GM18505 (cell line): ENCODE data around the gene LAMA2.
"Not testable (repeated sequence)": the region's sequence is repeated elsewhere in the genome, so short reads cannot be mapped to it uniquely, and the experiment has no call there.

Experiments used
- ATAC-seq: cut with Tn5 transposase; IDR thresholded peaks from one replicate; pipeline ENCODE4 v1.9.1; 2021; ENCODE audit not compliant: unreplicated experiment
- POLR2A ChIP-seq: IDR thresholded peaks from 4 replicates; pipeline ENCODE4 v1.6.1; 2011; ENCODE audit warnings: borderline replicate concordance; ENCODE audit not compliant: insufficient read depth, insufficient read length; ENCODE audit errors: extremely low read depth

The LAMA2 gene

DNA sequence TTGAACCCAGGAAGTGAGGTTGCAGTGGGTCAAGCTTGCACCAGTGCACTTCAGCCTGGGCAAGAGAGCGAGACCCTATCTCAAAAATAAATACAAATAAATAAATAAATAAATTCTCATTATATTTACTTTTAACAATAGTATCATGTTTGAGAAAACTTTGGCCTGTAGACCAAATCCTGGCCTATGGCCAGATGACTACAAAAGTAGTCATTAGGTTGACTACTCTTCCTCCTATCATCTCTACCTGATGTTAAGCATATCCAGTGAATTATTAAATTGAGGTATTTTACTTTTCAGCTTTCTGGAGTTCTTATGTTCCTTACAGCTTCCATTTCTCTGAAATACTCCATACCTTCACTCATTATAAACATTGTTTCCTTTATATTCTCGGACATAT is 280.6 kb downstream of the LAMA2 start:
- no peak for TF ChIP-seq POLR2A
- ATAC-seq = no peak

DNA sequence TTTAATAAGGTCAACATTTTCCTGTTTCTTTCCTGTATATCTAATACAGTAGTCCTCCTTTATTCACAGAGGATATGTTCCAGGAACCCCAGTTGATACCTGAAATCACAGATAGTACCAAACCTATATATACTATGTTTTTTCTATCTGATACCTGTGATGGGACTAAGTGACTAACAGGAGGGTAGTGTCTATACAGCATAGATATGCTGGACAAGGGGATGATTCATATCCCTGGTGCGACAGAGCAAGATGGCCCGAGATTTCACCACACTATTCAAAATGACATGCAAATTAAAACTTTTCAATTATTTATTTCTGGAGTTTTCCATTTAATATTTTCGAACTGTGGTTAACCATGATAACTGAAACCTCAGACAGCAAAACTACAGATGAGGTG is 281.1 kb downstream of the LAMA2 start:
- no peak for ATAC-seq
- no peak for TF ChIP-seq POLR2A

DNA sequence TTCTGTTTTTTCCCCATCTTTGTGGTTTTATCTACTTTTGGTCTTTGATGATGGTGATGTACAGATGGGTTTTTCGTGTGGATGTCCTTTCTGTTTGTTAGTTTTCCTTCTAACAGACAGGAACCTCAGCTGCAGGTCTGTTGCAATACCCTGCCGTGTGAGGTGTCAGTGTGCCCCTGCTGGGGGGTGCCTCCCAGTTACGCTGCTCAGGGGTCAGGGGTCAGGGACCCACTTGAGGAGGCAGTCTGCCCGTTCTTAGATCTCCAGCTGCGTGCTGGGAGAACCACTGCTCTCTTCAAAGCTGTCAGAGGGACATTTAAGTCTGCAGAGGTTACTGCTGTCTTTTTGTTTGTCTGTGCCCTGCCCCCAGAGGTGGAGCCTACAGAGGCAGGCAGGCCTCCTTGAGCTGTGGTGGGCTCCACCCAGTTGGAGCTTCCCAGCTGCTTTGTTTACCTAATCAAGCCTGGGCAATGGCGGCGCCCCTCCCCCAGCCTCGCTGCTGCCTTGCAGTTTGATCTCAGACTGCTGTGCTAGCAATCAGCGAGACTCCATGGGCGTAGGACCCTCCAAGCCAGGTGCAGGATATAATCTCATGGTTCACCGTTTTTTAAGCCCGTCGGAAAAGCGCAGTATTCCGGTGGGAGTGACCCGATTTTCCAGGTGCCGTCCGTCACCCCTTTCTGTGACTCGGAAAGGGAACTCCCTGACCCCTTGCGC is 289.5 kb downstream of the LAMA2 start:
- not testable (repeated sequence) for ATAC-seq

DNA sequence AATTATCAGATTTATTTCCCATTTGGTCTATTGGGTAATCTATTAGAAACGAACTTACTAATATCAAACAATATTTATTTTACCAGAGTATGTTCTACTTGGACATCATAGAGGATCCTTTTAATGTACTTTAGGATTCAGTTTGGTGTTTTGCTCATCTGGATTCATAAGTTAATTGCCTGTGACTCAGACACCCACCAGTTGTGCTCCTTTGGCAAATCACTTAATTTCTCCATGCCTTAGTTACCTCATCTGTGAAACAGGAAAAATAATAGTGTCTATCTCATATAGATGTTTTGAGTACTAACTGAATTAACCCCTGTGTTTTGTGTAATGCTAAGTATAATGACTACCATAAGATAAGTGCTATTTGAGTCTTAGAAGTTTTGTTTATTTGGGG is 292.1 kb downstream of the LAMA2 start:
- no peak for ATAC-seq
- no peak for TF ChIP-seq POLR2A

DNA sequence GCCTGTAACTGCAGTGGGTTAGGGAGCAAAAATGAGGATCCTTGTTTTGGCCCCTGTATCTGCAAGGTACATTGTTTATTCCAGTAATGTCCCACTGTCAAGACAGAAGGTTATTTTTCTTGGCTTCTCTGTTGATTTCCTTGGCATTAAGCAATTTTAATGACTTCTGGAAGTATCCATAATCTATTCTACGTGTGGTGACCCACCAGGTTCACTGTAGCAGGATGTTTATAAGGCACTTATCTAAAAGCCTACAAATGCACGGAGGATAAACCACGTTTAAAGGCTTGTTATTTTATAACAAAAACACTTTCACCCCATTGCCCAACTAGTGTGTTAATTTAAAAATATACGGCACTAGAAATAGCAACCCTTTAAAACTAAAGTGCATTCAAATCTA is 294.9 kb downstream of the LAMA2 start:
- ATAC-seq = no peak
- TF ChIP-seq POLR2A = no peak

DNA sequence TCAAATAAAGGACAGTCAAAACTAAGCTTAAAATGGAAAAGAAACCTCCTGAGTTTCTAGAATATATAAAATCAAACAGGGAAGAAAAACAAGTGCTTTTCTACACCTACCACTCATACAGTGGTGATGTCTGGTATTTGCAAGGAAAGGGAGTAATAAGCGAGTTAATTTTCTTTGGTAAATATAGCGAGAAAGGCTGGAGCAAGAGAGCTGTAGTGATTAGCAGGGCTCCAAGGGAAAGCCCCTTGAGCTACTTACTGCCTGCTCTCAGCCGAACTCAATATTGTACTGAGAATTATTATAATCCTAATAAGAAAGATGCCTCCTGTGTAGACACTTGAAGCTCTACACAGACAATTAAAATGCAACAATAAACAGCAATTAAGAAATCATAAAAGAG is 296.3 kb downstream of the LAMA2 start:
- no peak for TF ChIP-seq POLR2A
- ATAC-seq = no peak

DNA sequence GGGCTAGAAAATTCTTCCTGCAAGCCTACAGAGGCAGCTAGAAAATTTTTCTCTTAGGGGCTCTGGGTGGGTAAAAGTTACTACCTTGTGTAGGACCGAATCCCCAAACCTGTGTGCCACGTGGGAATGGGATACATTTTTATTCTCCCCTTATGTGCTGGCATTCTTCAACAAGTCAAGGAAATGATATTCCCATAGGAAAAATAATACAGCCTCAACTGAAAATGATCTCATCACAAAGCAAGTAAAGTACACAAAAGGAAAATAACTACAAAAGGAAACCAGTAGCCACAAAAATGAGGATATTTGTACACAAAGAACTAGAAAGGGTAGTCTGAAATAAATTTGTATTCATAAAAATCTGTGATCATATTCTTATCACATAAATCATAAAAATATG is 298.1 kb downstream of the LAMA2 start:
- no peak for TF ChIP-seq POLR2A
- no peak for ATAC-seq

DNA sequence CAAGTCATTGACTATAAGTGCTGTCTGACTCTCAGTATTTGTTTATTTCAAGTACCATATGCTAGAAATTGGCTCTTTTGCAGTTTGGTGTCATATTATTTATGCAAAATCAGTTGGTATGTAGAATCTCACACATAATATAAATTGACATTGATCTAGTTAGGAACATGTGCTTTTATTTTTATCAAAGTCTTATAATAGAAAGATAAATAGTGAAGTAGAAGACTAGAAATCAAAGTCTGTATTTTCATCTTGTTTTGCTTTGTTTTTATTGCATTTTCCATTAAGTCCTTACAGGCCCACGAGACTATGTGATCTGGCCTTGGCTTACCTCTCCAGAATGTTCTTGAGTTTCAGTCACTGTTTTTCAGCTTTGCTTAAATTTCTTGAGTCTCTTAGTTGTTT is 300.3 kb downstream of the LAMA2 start:
- no peak for ATAC-seq
- TF ChIP-seq POLR2A = no peak

DNA sequence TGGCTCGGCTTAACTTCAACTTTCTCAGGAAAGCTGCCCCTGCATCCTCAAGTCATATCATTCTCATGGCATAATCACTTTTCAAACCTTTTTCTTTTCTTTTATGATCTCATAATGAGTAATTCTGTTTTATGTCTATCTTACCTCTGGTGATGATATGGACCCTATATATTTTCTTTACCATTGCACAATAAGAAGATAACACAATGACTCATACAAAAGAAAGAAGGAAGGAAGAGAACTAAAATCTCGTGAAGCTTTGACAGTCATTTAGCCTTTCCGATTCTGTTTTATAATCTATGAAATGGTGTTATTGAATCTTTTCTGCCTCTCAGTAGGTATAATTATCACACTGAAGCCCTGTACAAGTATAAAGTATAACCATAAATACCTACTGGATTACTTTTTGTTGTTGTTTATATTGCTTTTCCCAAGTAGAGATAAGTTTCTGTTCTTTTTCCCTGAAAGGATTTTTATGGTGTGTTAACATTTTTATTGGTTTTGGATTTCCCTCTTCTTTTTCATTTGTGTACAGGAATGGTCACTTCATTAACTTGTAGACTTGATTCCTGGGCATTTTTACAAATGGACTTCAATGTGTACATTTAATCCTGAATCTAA is 300.9 kb downstream of the LAMA2 start:
- ATAC-seq = no peak
- no peak for TF ChIP-seq POLR2A

DNA sequence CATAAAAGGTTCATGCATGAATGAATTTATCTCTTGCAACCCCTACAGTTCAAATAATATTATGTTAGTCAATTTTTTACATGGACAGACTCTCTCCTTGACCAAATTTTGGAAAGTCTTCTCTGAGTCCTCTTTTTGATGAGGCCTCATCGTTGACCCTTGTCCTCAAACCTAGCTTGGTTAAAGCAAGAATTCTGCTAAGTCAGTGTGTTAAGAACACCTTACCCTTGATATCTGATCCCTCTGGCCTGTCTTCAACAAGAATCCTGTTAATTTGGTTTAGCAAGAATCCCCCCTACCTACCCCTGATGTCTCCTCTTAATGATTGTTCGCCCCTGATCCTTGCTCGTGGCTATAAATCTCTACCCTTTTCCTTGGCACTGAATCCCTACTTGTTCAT is 301.4 kb downstream of the LAMA2 start:
- ATAC-seq = no peak
- TF ChIP-seq POLR2A = no peak

DNA sequence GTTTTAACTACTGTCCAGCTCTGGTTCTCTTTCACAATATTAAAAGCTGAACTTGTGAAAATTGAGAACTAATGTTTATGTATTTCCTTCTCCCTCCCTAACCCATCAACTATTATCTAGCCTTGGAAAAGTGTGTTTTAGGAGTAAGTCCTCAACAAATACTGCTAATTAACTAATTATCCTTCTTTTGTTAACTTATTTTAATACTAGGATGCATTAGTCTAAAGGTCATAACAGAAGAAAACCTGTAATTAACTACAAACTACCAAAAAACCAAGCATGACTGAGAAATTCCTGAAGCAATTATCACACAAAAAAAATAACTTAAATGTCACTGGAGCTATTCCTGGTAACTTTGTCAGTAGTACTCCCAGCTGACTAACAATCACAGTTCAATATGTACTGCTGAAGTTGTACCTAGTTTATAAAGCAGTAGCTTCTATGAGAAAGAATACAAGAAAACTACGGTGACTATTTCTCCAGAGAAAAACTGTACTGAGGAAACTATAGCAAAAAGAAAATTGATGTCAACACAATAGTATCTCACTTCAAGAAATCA is 301.9 kb downstream of the LAMA2 start:
- no peak for ATAC-seq
- no peak for TF ChIP-seq POLR2A

DNA sequence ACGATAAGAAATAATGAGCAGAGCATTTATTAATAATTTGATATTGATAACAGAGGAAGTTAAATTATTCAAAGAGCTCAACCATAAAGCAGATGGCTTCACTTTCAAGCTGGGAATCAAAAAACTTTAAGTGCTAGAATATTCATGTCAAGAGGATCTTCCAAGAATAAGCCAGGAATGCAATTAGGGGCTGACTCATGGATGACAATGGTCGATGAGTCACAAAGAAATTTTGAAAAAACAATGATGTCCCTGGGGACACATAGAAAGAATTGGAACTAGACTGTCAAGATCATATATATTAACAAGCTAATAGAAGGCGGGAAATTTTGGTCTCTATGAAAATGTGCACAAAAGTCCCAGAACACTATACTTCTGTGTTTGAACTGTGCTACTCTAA is 304.1 kb downstream of the LAMA2 start:
- ATAC-seq = no peak
- no peak for TF ChIP-seq POLR2A

DNA sequence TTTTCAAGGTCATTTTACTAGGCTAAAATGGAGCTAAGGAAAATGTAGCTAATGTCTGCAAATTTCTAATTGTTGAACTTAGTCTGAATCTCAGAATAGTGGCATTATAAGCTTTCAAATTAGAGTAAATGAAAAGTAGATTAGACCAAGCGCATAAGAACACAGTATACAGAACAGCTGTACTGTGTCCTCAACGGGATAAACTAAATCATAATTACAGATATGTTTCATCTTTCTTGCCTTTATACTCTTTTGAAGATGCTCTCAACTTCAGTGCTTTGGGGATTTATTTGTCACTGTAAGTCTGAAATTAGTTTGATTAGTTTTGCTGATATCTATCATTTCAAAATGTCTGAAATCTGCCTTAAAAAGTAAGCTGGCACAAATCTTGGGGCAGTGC is 305.4 kb downstream of the LAMA2 start:
- no peak for ATAC-seq
- TF ChIP-seq POLR2A = no peak

DNA sequence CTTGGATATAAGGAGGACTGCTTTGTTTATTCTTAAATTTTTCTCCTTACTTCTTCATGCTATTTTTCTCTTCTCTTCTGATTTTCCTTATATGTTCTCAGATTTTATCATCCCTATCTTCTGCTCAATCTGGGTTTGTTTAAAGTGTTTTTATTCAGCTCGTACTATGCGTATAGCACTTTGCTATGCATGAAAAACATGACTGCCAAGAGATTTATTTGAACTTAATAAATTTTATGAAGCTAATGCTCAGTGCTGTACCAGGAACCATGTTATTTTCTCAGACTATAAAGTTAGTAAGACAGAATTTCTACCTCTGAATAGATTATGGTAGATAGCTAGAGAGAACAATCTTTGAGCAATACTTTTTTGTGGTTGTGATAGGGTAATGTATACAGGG is 305.9 kb downstream of the LAMA2 start:
- ATAC-seq = no peak
- no peak for TF ChIP-seq POLR2A
